HG02642 (cell line): ENCODE measurements around the gene IFI27L1.

ENCODE experiments used
- ATAC-seq: cut with Tn5 transposase; IDR thresholded peaks from one replicate; pipeline ENCODE4 v1.9.1; 2021; ENCODE audit warnings: mild to moderate bottlenecking; ENCODE audit not compliant: unreplicated experiment, poor library complexity

IFI27L1 gene

DNA sequence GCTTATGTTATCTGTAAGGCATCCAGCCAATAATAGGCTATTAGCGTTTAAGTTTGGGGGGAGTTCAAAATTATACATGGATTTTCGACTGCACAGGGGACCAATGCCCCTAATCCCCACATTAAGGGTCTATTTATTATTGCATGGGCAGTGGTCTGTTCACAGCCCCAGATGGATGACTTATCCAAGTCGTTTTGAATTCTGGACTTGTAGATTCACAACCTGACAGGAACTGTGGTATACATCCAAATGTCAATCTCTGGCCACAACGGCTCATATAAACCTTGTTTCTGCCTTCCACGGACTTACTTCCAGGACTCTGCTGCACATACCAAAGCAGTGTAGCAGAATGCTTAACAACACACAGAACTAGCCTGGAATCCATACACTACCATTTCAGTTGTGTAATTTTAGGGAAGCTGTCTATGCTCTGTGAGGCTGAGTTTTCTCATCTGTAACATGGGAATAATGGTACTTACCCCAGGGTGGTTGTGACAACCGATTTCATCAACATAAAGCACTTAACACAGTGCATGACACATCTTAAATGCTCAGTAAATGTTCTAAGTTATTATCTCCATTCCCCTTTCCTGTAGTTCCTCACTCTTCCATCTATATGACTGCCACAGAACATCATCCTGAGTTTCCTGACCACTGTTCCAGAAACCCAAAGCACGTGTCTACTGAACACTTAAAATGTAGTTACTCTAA lies 3.8 kb upstream of the IFI27L1 start:
- no peak for ATAC-seq

- ATAC-seq = no peak
Observed at GRCh38 chr14:94077823-94078222, 3.3 kb upstream of the IFI27L1 start.

- no peak for ATAC-seq
Observed at GRCh38 chr14:94079891-94080620, 1.1 kb upstream of the IFI27L1 start.

GRCh38 chr14:94081386-94081820 lies 293 bp downstream of the IFI27L1 start:
- peak; percentile 15 for ATAC-seq

- no peak for ATAC-seq
Observed at GRCh38 chr14:94087891-94088290, 6.8 kb downstream of the IFI27L1 start.

DNA sequence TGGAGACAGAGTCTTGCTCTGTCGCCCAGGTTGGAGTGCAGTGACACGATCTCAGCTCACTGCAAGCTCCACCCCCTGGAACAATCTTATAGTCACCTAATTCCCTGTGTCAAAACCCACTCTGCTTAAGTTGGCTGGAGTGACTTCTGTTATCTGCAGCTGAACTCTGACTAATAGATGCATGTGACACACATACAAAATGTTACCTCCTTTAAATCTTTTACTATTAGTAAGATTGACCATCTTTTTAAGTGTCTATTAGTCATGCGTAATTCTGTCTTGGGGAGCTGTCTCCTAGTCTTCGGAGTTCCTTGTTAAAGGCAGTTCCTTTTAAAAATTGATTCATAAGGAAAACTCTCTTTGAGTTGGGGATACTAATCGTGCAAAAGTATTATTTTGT lies 7.4 kb downstream of the IFI27L1 start:
- ATAC-seq = no peak

DNA sequence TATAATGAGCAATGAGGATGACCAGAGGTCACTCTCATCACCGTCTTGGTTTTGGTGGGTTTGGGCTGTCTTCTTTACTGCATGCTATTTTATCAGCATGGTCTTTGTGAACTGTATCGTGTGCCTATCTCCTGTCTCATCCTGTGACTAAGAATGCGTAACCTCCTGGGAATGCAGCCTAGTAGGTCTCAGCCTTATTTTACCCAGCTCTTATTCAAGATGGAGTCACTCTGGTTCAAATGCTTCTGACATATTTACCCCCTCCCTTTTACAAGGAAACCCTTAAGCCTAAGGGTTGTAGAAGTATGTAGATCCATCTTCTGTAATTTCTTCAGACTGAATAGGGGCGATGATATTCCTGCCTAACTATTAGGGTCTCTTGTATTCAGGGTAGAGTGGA lies 8.4 kb downstream of the IFI27L1 start:
- no peak for ATAC-seq

GRCh38 chr14:94093418-94093817 lies 12.3 kb downstream of the IFI27L1 start:
- ATAC-seq = no peak

- ATAC-seq = no peak
Observed at GRCh38 chr14:94097091-94097490, 16.0 kb downstream of the IFI27L1 start.

DNA sequence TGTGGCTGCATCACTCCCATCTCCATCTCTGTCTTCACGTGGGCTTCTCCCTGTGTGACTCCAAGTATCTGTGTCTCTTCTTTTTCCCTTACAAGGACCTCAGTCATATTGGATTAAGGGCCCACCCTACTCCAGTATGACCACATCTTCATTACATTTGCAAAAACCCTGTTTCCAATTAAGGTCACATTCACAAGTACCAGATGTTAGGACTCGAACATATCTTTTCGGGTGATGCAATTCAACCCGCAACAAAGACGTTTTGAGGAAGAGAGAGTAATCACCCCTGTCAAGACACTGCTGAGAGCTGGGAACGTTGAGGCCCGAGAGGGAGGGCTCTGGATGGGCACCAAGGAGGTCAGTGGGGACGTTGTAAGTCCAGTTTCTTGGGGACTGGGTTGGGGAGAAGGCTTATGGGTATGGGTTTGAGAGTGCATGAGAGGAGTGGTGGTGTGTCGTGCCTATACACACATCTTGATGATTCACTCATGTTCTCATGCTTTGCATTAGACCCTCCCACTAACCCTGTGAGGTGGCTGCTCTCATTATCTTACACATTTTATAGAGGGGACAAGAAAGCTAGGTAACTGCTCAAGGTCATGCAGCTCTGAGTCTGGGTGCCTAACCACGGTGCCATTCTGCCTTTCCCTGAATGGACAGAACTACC lies 17.3 kb downstream of the IFI27L1 start:
- no peak for ATAC-seq

DNA sequence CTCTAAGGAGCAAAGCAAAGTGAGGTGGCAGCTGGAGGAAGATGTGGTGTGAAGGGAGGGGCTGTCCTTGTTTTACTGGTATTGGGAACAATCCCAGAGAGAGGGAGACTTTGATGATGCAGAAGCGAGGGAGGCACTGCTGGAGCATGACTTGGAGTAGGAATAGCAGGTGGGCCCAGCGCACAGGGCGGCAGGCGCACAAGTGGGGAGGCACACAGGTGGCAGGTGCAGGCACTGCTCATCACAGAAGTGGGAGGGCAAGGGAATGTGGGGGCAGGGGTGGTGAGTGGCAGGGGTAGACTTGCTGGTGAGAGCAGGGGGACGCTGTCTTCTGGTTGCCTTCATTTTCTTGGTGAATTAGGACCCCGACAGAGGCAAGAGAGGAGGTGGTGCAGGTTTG lies 17.9 kb downstream of the IFI27L1 start:
- ATAC-seq = no peak

DNA sequence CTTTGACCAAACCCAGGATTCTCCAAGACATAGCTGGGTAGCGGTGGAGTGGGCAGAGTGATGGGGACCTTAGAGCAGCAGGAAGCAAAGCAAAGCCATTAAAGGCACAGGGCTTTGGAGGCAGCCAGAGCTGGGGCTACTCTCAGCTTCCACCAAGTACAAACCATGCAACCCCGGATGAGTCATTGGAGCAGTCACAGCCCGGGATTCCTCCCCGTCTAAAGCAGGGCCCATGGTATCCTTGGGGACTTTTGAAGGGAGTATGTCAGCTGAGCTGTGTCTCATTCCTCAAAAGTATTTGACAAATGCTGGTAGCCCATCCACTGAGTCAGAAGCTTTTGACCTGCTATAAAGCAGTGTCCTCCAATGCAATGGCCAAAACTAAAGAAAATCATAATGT lies 19.7 kb downstream of the IFI27L1 start:
- no peak for ATAC-seq

- ATAC-seq = no peak
Observed at GRCh38 chr14:94101748-94102147, 20.6 kb downstream of the IFI27L1 start.

DNA sequence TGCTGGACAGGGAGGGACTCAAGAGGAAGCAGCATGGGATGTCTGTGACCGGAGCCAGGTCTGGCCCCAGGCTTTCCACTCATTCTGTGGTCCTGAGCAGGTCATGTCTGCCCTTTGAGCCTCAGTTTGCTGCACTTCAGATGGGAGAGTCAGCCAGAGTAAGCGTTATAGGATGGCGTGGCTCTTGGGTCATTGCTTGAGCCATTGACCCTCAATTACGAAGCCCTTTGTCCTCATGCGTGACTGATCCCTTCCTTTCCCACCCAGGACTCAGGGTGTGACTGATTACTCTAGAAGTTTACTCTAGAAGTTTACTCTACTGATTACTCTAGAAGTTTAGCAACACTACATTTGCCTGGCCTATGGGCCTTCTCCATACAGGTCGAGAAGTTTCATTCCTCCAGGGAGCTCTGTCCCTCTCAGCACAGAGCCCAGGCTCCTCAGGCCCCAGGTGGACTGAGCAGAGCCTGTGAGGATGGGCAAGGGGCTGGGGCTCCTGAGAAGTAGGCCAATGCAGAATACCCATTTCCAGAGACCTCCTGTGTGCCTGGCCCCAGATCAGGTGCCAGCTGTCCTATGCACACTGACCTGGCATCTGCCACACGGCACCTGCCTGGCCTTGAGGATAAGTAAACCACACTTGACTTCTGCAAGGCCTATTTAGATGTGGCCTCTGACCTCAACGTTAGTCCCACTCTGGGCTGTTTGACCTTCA lies 21.8 kb downstream of the IFI27L1 start:
- no peak for ATAC-seq

GRCh38 chr14:94103554-94104150 lies 22.5 kb downstream of the IFI27L1 start:
- no peak for ATAC-seq

DNA sequence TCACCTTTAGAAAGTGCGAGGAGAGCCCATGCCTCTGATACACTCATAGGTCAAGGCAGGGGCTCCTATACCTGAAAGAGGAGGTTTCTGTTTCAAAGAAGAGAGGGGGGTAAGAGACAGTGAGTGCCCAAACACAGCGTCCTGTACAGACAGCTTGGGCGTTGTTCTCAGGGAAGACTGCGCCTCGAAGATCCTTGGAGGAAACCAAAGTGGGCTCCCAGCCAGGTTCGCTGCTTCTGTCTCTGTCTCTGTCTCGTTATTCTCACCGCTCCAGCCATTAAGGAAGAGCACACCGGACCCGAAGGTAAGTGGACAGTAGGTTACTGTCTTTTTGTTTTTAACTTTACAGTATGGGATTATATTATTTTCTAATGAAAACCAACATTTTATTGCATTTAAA lies 23.6 kb downstream of the IFI27L1 start:
- ATAC-seq = no peak

- no peak for ATAC-seq
Observed at GRCh38 chr14:94109915-94110250, 28.8 kb downstream of the IFI27L1 start.

DNA sequence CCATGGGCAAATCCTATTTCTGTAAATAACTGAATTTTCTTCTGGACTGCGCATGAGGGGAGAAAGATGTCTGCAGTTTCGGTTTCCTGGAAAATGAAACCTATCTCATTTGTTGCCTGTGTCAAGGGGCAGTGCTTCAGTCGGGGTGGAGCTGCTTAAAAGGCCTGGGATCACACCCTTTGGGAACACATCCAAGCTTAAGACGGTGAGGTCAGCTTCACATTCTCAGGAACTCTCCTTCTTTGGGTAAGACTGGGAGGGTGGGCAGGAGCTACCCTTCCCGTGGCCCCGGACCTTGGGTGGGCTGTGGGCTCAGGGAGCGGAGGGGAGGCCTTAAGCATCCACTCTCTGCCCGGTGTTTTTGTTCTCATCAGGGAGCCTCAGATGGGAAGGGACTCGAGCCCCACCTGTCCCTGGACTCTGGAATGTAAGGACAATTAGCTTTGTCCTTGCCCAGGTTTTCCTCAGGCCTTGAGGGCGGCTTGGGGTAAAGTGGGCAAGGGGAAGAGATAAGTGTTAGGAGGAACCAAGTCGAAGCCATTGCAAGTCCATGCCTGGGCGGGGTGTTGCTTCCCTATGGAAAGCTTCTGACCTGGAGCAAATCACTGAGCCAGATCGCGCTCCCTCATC lies 29.6 kb downstream of the IFI27L1 start, which contains the start of gene IFI27:
IFI27 (plus strand) TSS at position 185 of the 630 bp plus-strand sequence.
- ATAC-seq = no peak

DNA sequence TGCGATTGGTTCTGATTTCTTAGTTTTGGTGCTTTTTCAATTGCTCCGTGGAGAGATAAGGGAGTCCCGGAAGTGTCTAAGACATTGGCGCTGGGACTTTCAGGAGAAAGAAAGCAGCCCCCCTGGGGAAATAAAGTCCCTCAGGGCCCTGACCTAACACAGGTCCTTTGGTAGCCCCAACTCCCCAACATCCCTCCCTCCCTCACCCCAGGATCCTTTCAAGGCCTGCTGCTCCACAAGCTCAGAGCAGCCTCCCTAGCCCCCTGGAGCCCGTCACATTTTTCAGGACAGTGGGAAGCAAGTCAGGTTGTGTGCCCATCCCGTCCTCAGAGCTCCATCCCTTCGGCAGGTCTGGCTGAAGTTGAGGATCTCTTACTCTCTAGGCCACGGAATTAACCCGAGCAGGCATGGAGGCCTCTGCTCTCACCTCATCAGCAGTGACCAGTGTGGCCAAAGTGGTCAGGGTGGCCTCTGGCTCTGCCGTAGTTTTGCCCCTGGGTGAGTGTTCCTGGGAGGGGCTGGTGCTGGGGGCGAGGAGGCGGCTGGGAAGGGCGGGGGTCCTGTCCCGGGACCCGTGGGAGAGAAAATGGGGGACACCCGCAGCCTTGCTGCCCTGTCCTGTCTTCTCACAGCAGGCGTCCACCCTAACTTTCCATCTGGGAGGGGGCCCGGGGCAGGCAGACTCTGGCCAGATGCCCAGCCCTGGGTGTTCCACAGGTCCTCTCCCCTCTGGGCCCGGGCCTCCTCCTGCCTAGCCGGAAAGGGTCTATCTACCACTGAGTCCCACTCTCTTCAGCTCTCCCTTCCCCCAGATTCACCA lies 30.4 kb downstream of the IFI27L1 start:
- ATAC-seq = no peak
